ENCODE data around the gene CDIP1. TPM values are rescaled to one million over a fixed set of nuclear protein-coding genes. Genes with fewer than 3 reads are reported as not detected.

CDIP1 gene
- total RNA-seq, 1 experiment from 2014 or later: 6.2 TPM

DNA sequence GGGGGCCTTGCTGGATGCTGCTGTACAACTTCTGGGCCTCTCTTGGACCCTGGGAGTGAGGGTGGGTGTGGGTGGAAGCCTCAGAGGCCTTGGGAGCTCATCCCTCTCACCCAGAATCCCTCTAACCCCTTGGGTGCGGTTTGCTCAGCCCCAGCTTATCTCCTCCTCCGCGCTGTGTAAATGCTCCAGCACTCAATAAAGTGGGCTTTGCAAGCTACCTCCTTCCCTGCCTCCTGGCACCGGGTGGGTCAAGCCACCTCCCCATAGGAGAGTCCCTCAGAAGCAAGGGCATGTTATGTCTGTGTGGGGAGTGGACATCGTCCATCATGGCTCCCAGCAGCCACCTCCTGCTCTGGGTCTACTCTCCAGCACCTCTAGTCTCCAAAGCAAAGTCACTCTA, 28.4 kb downstream of the CDIP1 start:
- no peak for DNase-seq
- Mint-ChIP-seq H3K4me1 (ENCODE audit: low read depth, unreplicated experiment) (no peaks in the 10 kb centered on the region), H3K27me3 (ENCODE audit: unreplicated experiment) (no peaks in the 10 kb centered on the region), H3K36me3 (ENCODE audit: insufficient read depth, unreplicated experiment) (peaks cover 62% of the 10 kb centered on the region), H3K27ac (ENCODE audit: unreplicated experiment) (no peak overlapping the region), H3K4me3 (ENCODE audit: low read depth, unreplicated experiment) (no peak overlapping the region), H3K9me3 (ENCODE audit: low read depth, unreplicated experiment) (no peaks in the 10 kb centered on the region)
- intact Hi-C loops (cut with micrococcal nuclease; ENCODE audit: unreplicated experiment): loop anchor here (5.0 to 10.0 kb wide), 2 partner anchors 37 to 515 kb away; no protein-coding TSS in a partner anchor
- TF ChIP-seq CTCF (IDR thresholded peaks at IDR 0.05; ENCODE audit: unreplicated experiment): no peak
- no TSS peak for BruUV-seq (replicated peaks)
- CTCF ChIA-PET: no interaction called here

GRCh38 chr16:4509420-4509819, 29.2 kb downstream of the CDIP1 start:
- H3K27ac Mint-ChIP-seq (ENCODE audit: unreplicated experiment): no peak overlapping the region
- no peaks in the 10 kb centered on the region for H3K27me3 Mint-ChIP-seq (ENCODE audit: unreplicated experiment)
- no peaks in the 10 kb centered on the region for H3K4me1 Mint-ChIP-seq (ENCODE audit: low read depth, unreplicated experiment)
- TF ChIP-seq CTCF (IDR thresholded peaks at IDR 0.05; ENCODE audit: unreplicated experiment): no peak
- TSS peak; percentile 20 for BruUV-seq (replicated peaks)
- CTCF ChIA-PET: interaction anchor here (0.7 to 1.1 kb wide), 2 partner anchors 9 to 150 kb away, joined by 3 read pairs; no protein-coding TSS in a partner anchor
- no peaks in the 10 kb centered on the region for H3K9me3 Mint-ChIP-seq (ENCODE audit: low read depth, unreplicated experiment)
- H3K4me3 Mint-ChIP-seq (ENCODE audit: low read depth, unreplicated experiment): no peak overlapping the region
- no peak for DNase-seq
- peaks cover 64% of the 10 kb centered on the region for H3K36me3 Mint-ChIP-seq (ENCODE audit: insufficient read depth, unreplicated experiment)
- intact Hi-C loops (cut with micrococcal nuclease; ENCODE audit: unreplicated experiment): no loop called here

GRCh38 chr16:4508806-4509205, 29.8 kb downstream of the CDIP1 start:
- no peak for TF ChIP-seq CTCF (IDR thresholded peaks at IDR 0.05; ENCODE audit: unreplicated experiment)
- Mint-ChIP-seq H3K4me1 (ENCODE audit: low read depth, unreplicated experiment) (no peaks in the 10 kb centered on the region), H3K36me3 (ENCODE audit: insufficient read depth, unreplicated experiment) (peaks cover 60% of the 10 kb centered on the region), H3K27ac (ENCODE audit: unreplicated experiment) (no peak overlapping the region), H3K9me3 (ENCODE audit: low read depth, unreplicated experiment) (no peaks in the 10 kb centered on the region), H3K27me3 (ENCODE audit: unreplicated experiment) (no peaks in the 10 kb centered on the region), H3K4me3 (ENCODE audit: low read depth, unreplicated experiment) (no peak overlapping the region)
- intact Hi-C loops (cut with micrococcal nuclease; ENCODE audit: unreplicated experiment): no loop called here
- BruUV-seq (replicated peaks): no TSS peak
- CTCF ChIA-PET: interaction anchor here (1.1 kb wide), 1 partner anchor 9 kb away, joined by 3 read pairs; no protein-coding TSS in a partner anchor
- DNase-seq: no peak

DNA sequence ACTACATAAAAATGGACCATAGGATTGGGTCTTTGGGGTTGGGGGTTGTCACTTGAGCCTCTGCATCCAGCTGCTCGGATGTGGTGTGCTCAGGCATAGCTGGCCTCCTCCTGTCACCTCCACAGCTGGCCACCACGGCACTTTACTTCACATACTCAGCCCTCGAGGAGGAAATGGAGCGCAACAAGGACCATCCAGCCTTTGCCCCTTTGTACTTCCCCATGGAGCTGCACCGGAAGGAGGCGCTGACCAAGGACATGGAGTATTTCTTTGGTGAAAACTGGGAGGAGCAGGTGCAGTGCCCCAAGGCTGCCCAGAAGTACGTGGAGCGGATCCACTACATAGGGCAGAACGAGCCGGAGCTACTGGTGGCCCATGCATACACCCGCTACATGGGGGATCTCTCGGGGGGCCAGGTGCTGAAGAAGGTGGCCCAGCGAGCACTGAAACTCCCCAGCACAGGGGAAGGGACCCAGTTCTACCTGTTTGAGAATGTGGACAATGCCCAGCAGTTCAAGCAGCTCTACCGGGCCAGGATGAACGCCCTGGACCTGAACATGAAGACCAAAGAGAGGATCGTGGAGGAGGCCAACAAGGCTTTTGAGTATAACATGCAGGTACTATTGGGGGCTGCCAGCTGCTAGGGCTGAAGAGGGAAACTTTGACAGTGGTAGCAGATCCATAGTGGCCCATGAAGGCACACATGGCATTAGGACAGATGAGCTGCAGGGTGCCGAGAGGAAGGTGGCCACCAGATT, 30.8 kb downstream of the CDIP1 start:
- H3K9me3 Mint-ChIP-seq (ENCODE audit: low read depth, unreplicated experiment): no peaks in the 10 kb centered on the region
- peaks cover 58% of the 10 kb centered on the region for H3K36me3 Mint-ChIP-seq (ENCODE audit: insufficient read depth, unreplicated experiment)
- no peaks in the 10 kb centered on the region for H3K4me1 Mint-ChIP-seq (ENCODE audit: low read depth, unreplicated experiment)
- no peak for TF ChIP-seq CTCF (IDR thresholded peaks at IDR 0.05; ENCODE audit: unreplicated experiment)
- no peaks in the 10 kb centered on the region for H3K27me3 Mint-ChIP-seq (ENCODE audit: unreplicated experiment)
- intact Hi-C loops (cut with micrococcal nuclease; ENCODE audit: unreplicated experiment): no loop called here
- no peak overlapping the region for H3K27ac Mint-ChIP-seq (ENCODE audit: unreplicated experiment)
- TSS peak; percentile 69 for BruUV-seq (replicated peaks)
- no peak overlapping the region for H3K4me3 Mint-ChIP-seq (ENCODE audit: low read depth, unreplicated experiment)
- CTCF ChIA-PET: interaction anchor here (0.6 to 2.3 kb wide), 7 partner anchors 11 to 1015 kb away, joined by 3 to 8 read pairs (median 4); partner anchors contain the start of gene MGRN1
- no peak for DNase-seq

Measured in Calu3 (cell line).